CD14-positive monocyte (primary cell): ENCODE results near the gene FAM53A. TPM values are rescaled to one million over a fixed set of nuclear protein-coding genes. Genes with fewer than 3 reads are reported as not detected.

ENCODE experiments used
- DNase-seq, 3 donors: peaks; one replicate each; pipeline ENCODE4 v3.0.0-alpha.2; 2011 to 2022
- H2AFZ ChIP-seq: 2 replicates; pipeline ENCODE4 v1.6.0; 2012; ENCODE audit warnings: mild to moderate bottlenecking, low read depth, low read length, inconsistent platforms; ENCODE audit not compliant: insufficient read depth, poor library complexity, severe bottlenecking
- H3K27ac ChIP-seq, 2 donors: 1 replicate in 1 of 2; 2 replicates in 1 of 2; pipeline ENCODE4 v1.5.1; 2012 to 2013; ENCODE audit warnings: low read length in 2 of 2, control low read depth in 1 of 2, inconsistent platforms in 1 of 2, low read depth in 1 of 2, mild to moderate bottlenecking in 1 of 2
- H3K27me3 ChIP-seq, 2 donors: one replicate each; pipeline versions ENCODE4 v1.6.0 to v1.6.1; 2011 to 2013; ENCODE audit warnings: low read length in 2 of 2; ENCODE audit not compliant: control insufficient read depth in 2 of 2, insufficient read depth in 2 of 2
- H3K36me3 ChIP-seq, 2 donors: replicated peaks in 1 of 2; 1 replicate in 1 of 2; 2 replicates in 1 of 2; pipeline versions ENCODE4 v1.5.1 to v1.6.1; 2012 to 2013; ENCODE audit warnings: low read length in 2 of 2, control low read depth in 1 of 2, inconsistent platforms in 1 of 2, mild to moderate bottlenecking in 1 of 2; ENCODE audit not compliant: insufficient read depth in 2 of 2, control insufficient read depth in 1 of 2
- H3K4me1 ChIP-seq, 2 donors: 1 replicate in 1 of 2; 2 replicates in 1 of 2; pipeline versions ENCODE4 v1.5.1 to v1.6.1; 2012 to 2013; ENCODE audit warnings: low read length in 2 of 2, control low read depth in 1 of 2, inconsistent platforms in 1 of 2, mild to moderate bottlenecking in 1 of 2, moderate library complexity in 1 of 2; ENCODE audit not compliant: insufficient read depth in 2 of 2, control insufficient read depth in 1 of 2
- H3K4me2 ChIP-seq: replicated peaks from 2 replicates; pipeline ENCODE3; 2012; ENCODE audit warnings: low read length, moderate library complexity, mild to moderate bottlenecking; ENCODE audit not compliant: poor library complexity, severe bottlenecking; ENCODE audit errors: extremely low read depth
- H3K4me3 ChIP-seq, 3 experiments: fragments of 200-600 bp in 1 of 3; sonication (generic) in 1 of 3; replicated peaks in 1 of 3; 1 replicate in 2 of 3; 2 replicates in 1 of 3; pipeline ENCODE4 v1.5.1; 2011 to 2013; ENCODE audit warnings: low read length in 3 of 3, mild to moderate bottlenecking in 3 of 3, control low read depth in 2 of 3, low read depth in 2 of 3, inconsistent platforms in 1 of 3, moderate library complexity in 1 of 3
- H3K79me2 ChIP-seq: 2 replicates; pipeline ENCODE4 v1.6.0; 2012; ENCODE audit warnings: mild to moderate bottlenecking, control low read depth, inconsistent platforms, low read length, moderate library complexity; ENCODE audit not compliant: insufficient read depth
- H3K9ac ChIP-seq: 2 replicates; pipeline ENCODE4 v1.6.0; 2017; ENCODE audit warnings: low read length, mild to moderate bottlenecking; ENCODE audit not compliant: insufficient read depth, poor library complexity, severe bottlenecking
- H3K9me3 ChIP-seq, 2 donors: replicated peaks in 1 of 2; 1 replicate in 1 of 2; 2 replicates in 1 of 2; pipeline versions ENCODE4 v1.5.1 to v1.6.1; 2012 to 2013; ENCODE audit warnings: low read length in 2 of 2, control low read depth in 1 of 2; ENCODE audit not compliant: control insufficient read depth in 1 of 2, insufficient read depth in 1 of 2
- H4K20me1 ChIP-seq: 2 replicates; pipeline ENCODE4 v1.6.0; 2012; ENCODE audit warnings: mild to moderate bottlenecking, low read length, control low read depth, moderate library complexity; ENCODE audit not compliant: insufficient read depth
- H3K27ac Mint-ChIP-seq, 7 donors: one replicate each; pipeline ENCODE4 v1.8.0; 2020; ENCODE audit warnings: mild to moderate bottlenecking in 7 of 7, mixed read lengths in 7 of 7, moderate library complexity in 6 of 7, inconsistent platforms in 2 of 7
- H3K27me3 Mint-ChIP-seq, 3 donors: one replicate each; pipeline ENCODE4 v1.8.0; 2021 to 2022; ENCODE audit warnings: low read depth in 3 of 3, mild to moderate bottlenecking in 3 of 3, mixed read lengths in 3 of 3, moderate library complexity in 3 of 3, inconsistent platforms in 1 of 3
- H3K36me3 Mint-ChIP-seq, 2 donors: one replicate each; pipeline ENCODE4 v1.8.0; 2020; ENCODE audit warnings: mixed read lengths in 2 of 2, inconsistent platforms in 1 of 2, mild to moderate bottlenecking in 1 of 2
- H3K4me1 Mint-ChIP-seq: one replicate; pipeline ENCODE4 v1.8.0; 2020; ENCODE audit warnings: mild to moderate bottlenecking, mixed read lengths
- H3K4me3 Mint-ChIP-seq, 2 donors: one replicate each; pipeline ENCODE4 v1.8.0; 2020; ENCODE audit warnings: mild to moderate bottlenecking in 2 of 2, mixed read lengths in 2 of 2, moderate library complexity in 1 of 2
- H3K9me3 Mint-ChIP-seq, 7 donors: one replicate each; pipeline ENCODE4 v1.8.0; 2020 to 2022; ENCODE audit warnings: mixed read lengths in 7 of 7, mild to moderate bottlenecking in 6 of 7, moderate library complexity in 6 of 7, inconsistent platforms in 2 of 7
- WGBS: methylation state at CpG from one replicate; pipeline ENCODE4 v1.1.5; 2013; ENCODE audit warnings: missing lambda C conversion rate; ENCODE audit not compliant: insufficient coverage; 5-methylcytosine and 5-hydroxymethylcytosine counted together
- intact Hi-C, 2 donors: fragments of 100-400 bp; cut with micrococcal nuclease; formaldehyde crosslinking; loops; one replicate each; pipeline versions ENCODE4 v1.15.0 to v1.15.1; 2023
- polyA plus RNA-seq, 3 donors: library from polyadenylated mRNA; depleted of rRNA in 1 of 3; unstranded in 2 of 3; stranded (reverse) in 1 of 3; fragments of 300-500 nt in 2 of 3; fragments of >200 nt in 1 of 3; fragmentation: Illumina TruSeq in 2 of 3; gene quantifications; 1 replicate in 2 of 3; 2 replicates in 1 of 3; pipeline ENCODE4 v1.2.3, GENCODE V29; 2012 to 2021
- TF ChIP-seq, protein P1 (sequence below): fragments of 200-600 bp; IDR thresholded peaks from one replicate; pipeline ENCODE4 v1.8.0; 2022; ENCODE audit warnings: antibody characterized with exemption, mild to moderate bottlenecking

FAM53A gene
- polyA plus RNA-seq, 3 donors: 0.40 to 0.82 (median 0.76) TPM

DNA sequence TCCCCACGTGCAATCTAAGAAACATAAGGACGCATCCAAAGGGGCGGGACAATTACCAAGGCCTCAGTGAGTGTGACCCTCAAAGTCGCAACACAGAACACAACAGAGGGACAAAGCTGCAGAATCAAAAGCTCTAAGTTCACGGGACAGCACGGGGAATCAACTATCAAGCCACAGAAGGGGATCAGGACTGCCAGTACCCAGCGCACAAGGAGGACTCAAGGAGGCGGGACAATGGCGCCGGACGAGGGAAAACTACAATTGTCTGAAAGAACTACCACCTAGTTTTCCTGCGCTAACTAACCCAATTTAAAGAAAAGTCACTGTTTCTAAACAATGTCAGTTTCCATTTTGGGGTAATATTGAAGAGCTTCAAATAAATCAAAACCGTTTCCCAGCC lies 1.3 kb downstream of the FAM53A start:
- Histone ChIP-seq H3K4me3 (peak overlapping the region; percentile 41 to 78 (median 73)), H3K4me1 (peaks cover 16 to 23% of the 10 kb centered on the region in 2 donors), H3K27ac (no peak overlapping the region), H3K36me3 (no peaks in the 10 kb centered on the region), H3K9ac (no peak overlapping the region), H3K4me2 (peak overlapping the region; percentile 96), H3K27me3 (no peaks in the 10 kb centered on the region), H4K20me1 (no peaks in the 10 kb centered on the region), H3K79me2 (no peaks in the 10 kb centered on the region), H3K9me3 (no peaks in the 10 kb centered on the region), H2AFZ (peak overlapping the region; percentile 89)
- Mint-ChIP-seq H3K27ac (peak overlapping the region in 3 of 7 donors; percentile 33 to 90 (median 75)), H3K36me3 (no peaks in the 10 kb centered on the region), H3K27me3 (peaks cover 0 to 5% (median 1%) of the 10 kb centered on the region in 3 donors), H3K9me3 (peaks cover 0 to 1% (median 0%) of the 10 kb centered on the region in 7 donors), H3K4me1 (peaks cover 15% of the 10 kb centered on the region), H3K4me3 (peak overlapping the region; percentile 88 to 94)
- TF ChIP-seq, protein P1, sequence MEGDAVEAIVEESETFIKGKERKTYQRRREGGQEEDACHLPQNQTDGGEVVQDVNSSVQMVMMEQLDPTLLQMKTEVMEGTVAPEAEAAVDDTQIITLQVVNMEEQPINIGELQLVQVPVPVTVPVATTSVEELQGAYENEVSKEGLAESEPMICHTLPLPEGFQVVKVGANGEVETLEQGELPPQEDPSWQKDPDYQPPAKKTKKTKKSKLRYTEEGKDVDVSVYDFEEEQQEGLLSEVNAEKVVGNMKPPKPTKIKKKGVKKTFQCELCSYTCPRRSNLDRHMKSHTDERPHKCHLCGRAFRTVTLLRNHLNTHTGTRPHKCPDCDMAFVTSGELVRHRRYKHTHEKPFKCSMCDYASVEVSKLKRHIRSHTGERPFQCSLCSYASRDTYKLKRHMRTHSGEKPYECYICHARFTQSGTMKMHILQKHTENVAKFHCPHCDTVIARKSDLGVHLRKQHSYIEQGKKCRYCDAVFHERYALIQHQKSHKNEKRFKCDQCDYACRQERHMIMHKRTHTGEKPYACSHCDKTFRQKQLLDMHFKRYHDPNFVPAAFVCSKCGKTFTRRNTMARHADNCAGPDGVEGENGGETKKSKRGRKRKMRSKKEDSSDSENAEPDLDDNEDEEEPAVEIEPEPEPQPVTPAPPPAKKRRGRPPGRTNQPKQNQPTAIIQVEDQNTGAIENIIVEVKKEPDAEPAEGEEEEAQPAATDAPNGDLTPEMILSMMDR: no peak
- DNase-seq: no peak
- intact Hi-C loops: loop anchor here (5.0 kb wide), 2 partner anchors 101 to 189 kb away; partner anchors contain the start of gene NSD2 (in 1 of the 2)
- 100% methylated on average over 6 of the region's 13 CpGs for WGBS

DNA sequence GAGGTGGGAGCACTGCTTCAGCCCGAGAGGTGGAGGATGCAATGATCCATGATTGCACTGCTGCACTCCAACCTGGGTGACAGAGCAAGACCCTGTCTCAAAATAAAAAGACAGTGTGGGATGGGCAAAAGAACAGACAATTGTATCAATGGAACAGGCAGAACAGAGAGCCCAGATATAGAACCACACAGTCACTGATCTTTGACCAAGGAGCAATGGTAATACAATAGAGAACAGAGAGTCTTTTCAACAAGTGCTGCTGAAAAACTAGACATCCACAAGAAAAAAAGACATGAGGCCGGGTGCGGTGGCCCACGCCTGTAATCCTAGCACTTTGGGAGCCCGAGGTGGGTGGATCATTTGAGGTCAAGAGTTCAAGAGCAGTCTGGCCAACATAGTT lies 5.9 kb downstream of the FAM53A start:
- H3K27ac ChIP-seq: no peak overlapping the region
- WGBS: 100% methylated on average over 1 of the region's 5 CpGs
- TF ChIP-seq, protein P1: no peak
- H3K36me3 ChIP-seq: no peaks in the 10 kb centered on the region
- H2AFZ ChIP-seq: no peak overlapping the region
- peaks cover 11 to 13% of the 10 kb centered on the region in 2 donors for H3K4me1 ChIP-seq
- no peak overlapping the region for H3K4me3 Mint-ChIP-seq
- H3K9ac ChIP-seq: no peak overlapping the region
- H3K4me3 ChIP-seq: no peak overlapping the region
- peaks cover 20% of the 10 kb centered on the region for H3K4me1 Mint-ChIP-seq
- intact Hi-C loops: no loop called here
- H3K27me3 Mint-ChIP-seq: peaks cover 0 to 6% (median 5%) of the 10 kb centered on the region in 3 donors
- H4K20me1 ChIP-seq: no peaks in the 10 kb centered on the region
- peaks cover 0 to 1% (median 0%) of the 10 kb centered on the region in 7 donors for H3K9me3 Mint-ChIP-seq
- no peaks in the 10 kb centered on the region for H3K27me3 ChIP-seq
- H3K9me3 ChIP-seq: no peaks in the 10 kb centered on the region
- no peak for DNase-seq
- no peak overlapping the region for H3K4me2 ChIP-seq
- H3K36me3 Mint-ChIP-seq: no peaks in the 10 kb centered on the region
- no peak overlapping the region for H3K27ac Mint-ChIP-seq
- no peaks in the 10 kb centered on the region for H3K79me2 ChIP-seq
